ENCODE results near the gene PLD4.
"Not testable (repeated sequence)": the region's sequence is repeated elsewhere in the genome, so short reads cannot be mapped to it uniquely, and the experiment has no call there.

The PLD4 gene

GRCh38 chr14:104917993-104918392 is 6.7 kb upstream of the PLD4 start:
- no peaks in the 10 kb centered on the region for H3K9me3 ChIP-seq (ENCODE audit: low read length)
- H3K4me3 ChIP-seq (ENCODE audit: low read depth, low read length, poor library complexity, severe bottlenecking): no peak overlapping the region
- no peak for TF ChIP-seq EZH2 (IDR thresholded peaks at IDR 0.05; ENCODE audit: borderline replicate concordance, low read length)
- no peak for TF ChIP-seq CTCF (IDR thresholded peaks at IDR 0.05; ENCODE audit: low read length)
- H2AFZ ChIP-seq (ENCODE audit: low read length): no peak overlapping the region
- H4K20me1 ChIP-seq (ENCODE audit: insufficient read depth, low read length): no peaks in the 10 kb centered on the region
- H3K4me2 ChIP-seq (ENCODE audit: low read length): no peak overlapping the region
- no peaks in the 10 kb centered on the region for H3K79me2 ChIP-seq (ENCODE audit: insufficient read depth, low read length)
- H3K4me1 ChIP-seq (ENCODE audit: insufficient read depth, low read length, severe bottlenecking): no peaks in the 10 kb centered on the region
- no peaks in the 10 kb centered on the region; the same call in 1 of the 2 replicates for H3K36me3 ChIP-seq (ENCODE audit: insufficient read depth, low read length)
- no peaks in the 10 kb centered on the region for H3F3A ChIP-seq (ENCODE audit: insufficient read depth, low read length)
- H3K27me3 ChIP-seq (ENCODE audit: insufficient read depth, low read length): peaks cover 4% of the 10 kb centered on the region; the same call in 1 of the 2 replicates
- H3K9me2 ChIP-seq (ENCODE audit: low read depth, low read length): no peaks in the 10 kb centered on the region
- H3K9ac ChIP-seq (ENCODE audit: low read length): no peak overlapping the region
- H3K27ac ChIP-seq (ENCODE audit: low read depth, low read length, poor library complexity, severe bottlenecking): no peak overlapping the region

GRCh38 chr14:104919152-104919992 is 5.3 kb upstream of the PLD4 start:
- not testable (repeated sequence) for H3K9ac ChIP-seq (ENCODE audit: low read length); H3K9me3 ChIP-seq (ENCODE audit: low read length); H3K4me3 ChIP-seq (ENCODE audit: low read depth, low read length, poor library complexity, severe bottlenecking); H3F3A ChIP-seq (ENCODE audit: insufficient read depth, low read length); H3K4me1 ChIP-seq (ENCODE audit: insufficient read depth, low read length, severe bottlenecking); H3K4me2 ChIP-seq (ENCODE audit: low read length); H2AFZ ChIP-seq (ENCODE audit: low read length); H3K9me2 ChIP-seq (ENCODE audit: low read depth, low read length); H3K27me3 ChIP-seq (ENCODE audit: insufficient read depth, low read length); H3K36me3 ChIP-seq (ENCODE audit: insufficient read depth, low read length); H3K27ac ChIP-seq (ENCODE audit: low read depth, low read length, poor library complexity, severe bottlenecking); H3K79me2 ChIP-seq (ENCODE audit: insufficient read depth, low read length); H4K20me1 ChIP-seq (ENCODE audit: insufficient read depth, low read length)

GRCh38 chr14:104919993-104920315 is 4.7 kb upstream of the PLD4 start:
- Histone ChIP-seq H3K27ac (ENCODE audit: low read depth, low read length, poor library complexity, severe bottlenecking) (no peak overlapping the region), H2AFZ (ENCODE audit: low read length) (no peak overlapping the region), H3K9me2 (ENCODE audit: low read depth, low read length) (no peaks in the 10 kb centered on the region), H3K4me2 (ENCODE audit: low read length) (no peak overlapping the region), H3K9ac (ENCODE audit: low read length) (no peak overlapping the region), H4K20me1 (ENCODE audit: insufficient read depth, low read length) (no peaks in the 10 kb centered on the region), H3K4me3 (ENCODE audit: low read depth, low read length, poor library complexity, severe bottlenecking) (no peak overlapping the region), H3K9me3 (ENCODE audit: low read length) (peaks cover 3% of the 10 kb centered on the region; the same call in 1 of the 2 replicates), H3K79me2 (ENCODE audit: insufficient read depth, low read length) (no peaks in the 10 kb centered on the region), H3K4me1 (ENCODE audit: insufficient read depth, low read length, severe bottlenecking) (no peaks in the 10 kb centered on the region), H3F3A (ENCODE audit: insufficient read depth, low read length) (no peaks in the 10 kb centered on the region), H3K36me3 (ENCODE audit: insufficient read depth, low read length) (no peaks in the 10 kb centered on the region; the same call in 1 of the 2 replicates), H3K27me3 (ENCODE audit: insufficient read depth, low read length) (peaks cover 9% of the 10 kb centered on the region; the same call in 1 of the 2 replicates)
- TF ChIP-seq CTCF (IDR thresholded peaks at IDR 0.05; ENCODE audit: low read length) (no peak), EZH2 (IDR thresholded peaks at IDR 0.05; ENCODE audit: borderline replicate concordance, low read length) (no peak)

All from OCI-LY1 (cell line).